Measurements from ENCODE around the gene SPECC1. TPM values are rescaled to one million over a fixed set of nuclear protein-coding genes. Genes with fewer than 3 reads are reported as not detected.

Gene SPECC1
- total RNA-seq, 1 donor from 2014 or later, result 93.1 TPM

DNA sequence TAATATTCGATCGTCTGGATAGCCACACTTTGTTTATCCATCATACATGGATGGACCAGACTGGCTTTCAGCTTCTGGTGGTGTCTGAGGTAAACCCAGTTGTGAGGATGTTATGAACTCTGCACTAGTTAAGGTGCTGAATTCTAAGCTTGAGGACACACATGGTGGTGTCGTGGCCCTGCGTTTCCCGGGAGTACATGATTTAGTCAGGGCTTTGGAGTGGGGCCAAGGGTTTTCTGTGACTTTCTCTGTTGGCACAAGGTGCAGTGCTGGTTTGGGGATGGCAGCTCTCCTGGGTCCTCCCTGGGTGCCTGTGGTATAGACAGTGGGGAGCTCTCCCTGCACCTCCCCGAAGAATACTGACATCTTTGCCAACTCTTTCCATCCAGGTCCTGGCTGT is 116.6 kb downstream of the SPECC1 start:
- DNase-seq (ENCODE audit: low spot score), result no peak
- Histone ChIP-seq H3K79me2 (ENCODE audit: low read depth) (no peaks in the 10 kb centered on the region), H2AFZ (replicated peaks) (no peak overlapping the region), H4K20me1 (ENCODE audit: low read depth) (no peaks in the 10 kb centered on the region), H3K27me3 (no peaks in the 10 kb centered on the region), H3K4me3 (no peak overlapping the region), H3K9ac (no peak overlapping the region), H3K36me3 (no peaks in the 10 kb centered on the region), H3F3A (ENCODE audit: low read depth) (no peaks in the 10 kb centered on the region), H3K4me2 (no peak overlapping the region), H3K27ac (no peak overlapping the region), H3K4me1 (no peaks in the 10 kb centered on the region), H3K9me3 (ENCODE audit: low read depth) (no peaks in the 10 kb centered on the region)
- peaks cover 7% of the 10 kb centered on the region for H3K27me3 Mint-ChIP-seq (ENCODE audit: insufficient read depth, low read depth)
- H3K4me1 Mint-ChIP-seq, result peaks cover 18% of the 10 kb centered on the region
- H3K27ac Mint-ChIP-seq, result no peak overlapping the region
- no peak overlapping the region for H3K4me3 Mint-ChIP-seq
- no peak for TF ChIP-seq EZH2 (IDR thresholded peaks at IDR 0.05)
- no peak for TF ChIP-seq EZH2phosphoT487 (IDR thresholded peaks at IDR 0.05)
- TF ChIP-seq CTCF (IDR thresholded peaks at IDR 0.05), result no peak
- H3K9me3 Mint-ChIP-seq, result no peaks in the 10 kb centered on the region
- H3K36me3 Mint-ChIP-seq, result no peaks in the 10 kb centered on the region

DNA sequence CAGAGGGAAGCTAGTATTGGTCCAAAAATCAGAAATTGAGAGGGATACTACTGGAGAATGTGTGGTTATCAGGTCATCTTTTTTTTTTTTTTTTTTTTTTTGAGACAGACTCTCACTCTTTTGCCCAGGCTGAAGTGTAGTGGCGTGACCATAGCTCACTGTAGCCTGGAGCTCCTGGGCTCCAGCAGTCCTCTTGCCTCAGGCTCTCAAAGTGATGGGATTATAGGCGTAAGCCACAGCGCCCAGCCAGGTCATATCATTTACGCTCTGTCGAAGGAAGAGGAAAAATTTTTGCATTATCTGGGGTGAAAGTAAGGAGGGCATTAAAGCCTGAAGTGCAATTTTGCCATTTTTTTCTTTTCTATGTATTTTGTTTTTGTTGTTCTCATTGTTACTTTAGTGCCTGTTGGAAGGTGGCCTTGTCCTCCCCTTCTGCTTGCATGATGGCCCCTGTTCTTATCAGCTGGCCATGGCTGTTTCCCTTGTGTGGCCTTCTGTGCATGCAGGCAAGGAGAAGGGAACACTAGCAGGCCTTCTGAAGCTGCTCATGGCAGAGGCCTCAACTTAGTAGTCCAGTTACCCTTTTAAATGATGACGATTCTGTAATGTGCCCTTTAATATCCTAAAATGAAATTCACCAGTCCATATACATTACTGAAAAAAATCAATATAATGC is 118.3 kb downstream of the SPECC1 start:
- H3K9me3 ChIP-seq (ENCODE audit: low read depth), result no peaks in the 10 kb centered on the region
- peak; percentile 18 for DNase-seq (ENCODE audit: low spot score)
- H3K27ac ChIP-seq, result no peak overlapping the region
- no peaks in the 10 kb centered on the region for H3K36me3 ChIP-seq
- no peaks in the 10 kb centered on the region for H3K79me2 ChIP-seq (ENCODE audit: low read depth)
- no peak overlapping the region for H3K4me2 ChIP-seq
- no peaks in the 10 kb centered on the region for H3F3A ChIP-seq (ENCODE audit: low read depth)
- H3K4me3 Mint-ChIP-seq, result no peak overlapping the region
- H3K27me3 ChIP-seq, result no peaks in the 10 kb centered on the region
- H3K4me3 ChIP-seq, result no peak overlapping the region
- H3K9me3 Mint-ChIP-seq, result no peaks in the 10 kb centered on the region
- H3K27ac Mint-ChIP-seq, result peak overlapping the region; percentile 23
- H3K27me3 Mint-ChIP-seq (ENCODE audit: insufficient read depth, low read depth), result peaks cover 11% of the 10 kb centered on the region
- no peaks in the 10 kb centered on the region for H4K20me1 ChIP-seq (ENCODE audit: low read depth)
- H3K4me1 Mint-ChIP-seq, result peaks cover 13% of the 10 kb centered on the region
- no peak overlapping the region for H3K9ac ChIP-seq
- H3K36me3 Mint-ChIP-seq, result no peaks in the 10 kb centered on the region
- H2AFZ ChIP-seq (replicated peaks), result no peak overlapping the region
- no peaks in the 10 kb centered on the region for H3K4me1 ChIP-seq
- TF ChIP-seq EZH2phosphoT487 (IDR thresholded peaks at IDR 0.05), result no peak
- TF ChIP-seq CTCF (IDR thresholded peaks at IDR 0.05), result no peak
- TF ChIP-seq EZH2 (IDR thresholded peaks at IDR 0.05), result no peak

DNA sequence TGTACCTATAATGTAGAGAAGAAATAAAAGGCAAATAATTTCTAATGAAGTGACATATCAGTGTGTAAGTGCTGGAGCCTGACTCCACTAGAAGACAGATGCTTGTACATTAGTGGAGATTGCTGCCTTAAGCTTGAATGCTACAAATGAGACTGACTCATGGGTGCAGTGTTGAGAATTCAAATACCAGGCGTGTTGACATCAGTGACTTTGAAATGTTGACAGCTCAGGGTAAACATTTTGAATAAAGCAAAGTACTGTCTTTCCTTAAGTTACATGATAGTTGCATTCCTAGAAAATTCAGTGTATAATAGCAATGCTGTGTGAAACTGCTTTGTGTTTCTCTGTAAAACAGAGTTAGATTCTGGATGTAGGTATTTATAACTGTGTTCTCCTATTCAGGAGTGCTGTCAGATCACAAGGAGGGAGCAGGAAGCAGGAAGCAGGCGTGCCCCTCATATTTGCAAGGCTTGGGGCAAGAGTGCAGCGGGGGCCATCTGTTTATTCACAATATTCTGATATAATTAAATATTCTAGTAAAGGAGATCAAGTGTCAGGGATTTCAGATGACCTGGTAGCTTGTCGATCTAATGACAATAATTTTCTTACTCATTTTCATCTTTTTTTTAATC is 119.0 kb downstream of the SPECC1 start:
- H3K27ac ChIP-seq, result no peak overlapping the region
- TF ChIP-seq EZH2 (IDR thresholded peaks at IDR 0.05) (no peak), EZH2phosphoT487 (IDR thresholded peaks at IDR 0.05) (no peak), CTCF (IDR thresholded peaks at IDR 0.05) (no peak)
- no peak overlapping the region for H2AFZ ChIP-seq (replicated peaks)
- H3F3A ChIP-seq (ENCODE audit: low read depth), result no peaks in the 10 kb centered on the region
- no peaks in the 10 kb centered on the region for H3K4me1 ChIP-seq
- H3K4me2 ChIP-seq, result no peak overlapping the region
- H3K27me3 ChIP-seq, result no peaks in the 10 kb centered on the region
- no peaks in the 10 kb centered on the region for H4K20me1 ChIP-seq (ENCODE audit: low read depth)
- H3K9me3 ChIP-seq (ENCODE audit: low read depth), result no peaks in the 10 kb centered on the region
- H3K36me3 ChIP-seq, result no peaks in the 10 kb centered on the region
- Mint-ChIP-seq H3K27ac (no peak overlapping the region), H3K36me3 (no peaks in the 10 kb centered on the region), H3K4me1 (peaks cover 14% of the 10 kb centered on the region), H3K9me3 (peaks cover 1% of the 10 kb centered on the region), H3K4me3 (no peak overlapping the region), H3K27me3 (ENCODE audit: insufficient read depth, low read depth) (peaks cover 8% of the 10 kb centered on the region)
- no peak for DNase-seq (ENCODE audit: low spot score)
- H3K4me3 ChIP-seq, result no peak overlapping the region
- H3K79me2 ChIP-seq (ENCODE audit: low read depth), result no peaks in the 10 kb centered on the region
- no peak overlapping the region for H3K9ac ChIP-seq
